CD4-positive, alpha-beta T cell (primary cell): Measurements from ENCODE around the gene GEMIN7. TPM values are rescaled to one million over a fixed set of nuclear protein-coding genes. Genes with fewer than 3 reads are reported as not detected.

Experiments used
- ATAC-seq: fragments of 200-7000 bp; cut with Tn5 transposase; one replicate; pipeline ENCODE4 v1.10.0; 2022; ENCODE audit warnings: mild to moderate bottlenecking; ENCODE audit not compliant: poor library complexity
- CTCF ChIA-PET: fragments of 350-600 bp; sonication (Branson Sonifier 250); formaldehyde crosslinking; loops from one replicate; lab custom pipeline; 2021; ENCODE audit warnings: antibody characterized with exemption, inconsistent platforms; lab: Charles Lee
- POLR2A ChIA-PET: fragments of 350-600 bp; sonication (Branson Sonifier 250); formaldehyde crosslinking; loops from one replicate; lab custom pipeline; 2021; ENCODE audit warnings: antibody characterized with exemption, inconsistent platforms; lab: Charles Lee
- DNase-seq, 14 experiments: peaks; one replicate each; pipeline ENCODE4 v3.0.0-alpha.2; 2013 to 2020; ENCODE audit warnings: mixed read lengths in 2 of 14
- H3K27ac ChIP-seq, 2 donors: one replicate each; pipeline versions ENCODE4 v1.5.1 to v1.7.0; 2013; ENCODE audit warnings: low read length in 2 of 2, low read depth in 1 of 2, mild to moderate bottlenecking in 1 of 2
- H3K27me3 ChIP-seq, 2 experiments: 1 replicate in 1 of 2; 2 replicates in 1 of 2; pipeline versions ENCODE4 v1.6.1 to v1.7.0; 2013; ENCODE audit warnings: low read length in 2 of 2, control low read depth in 1 of 2, mild to moderate bottlenecking in 1 of 2, moderate library complexity in 1 of 2; ENCODE audit not compliant: insufficient read depth in 2 of 2, control insufficient read depth in 1 of 2
- H3K36me3 ChIP-seq: one replicate; pipeline ENCODE4 v1.6.1; 2013; ENCODE audit warnings: low read length, control low read depth; ENCODE audit not compliant: insufficient read depth
- H3K4me1 ChIP-seq: one replicate; pipeline ENCODE4 v1.6.1; 2013; ENCODE audit warnings: low read length, control low read depth; ENCODE audit not compliant: insufficient read depth
- H3K4me3 ChIP-seq: one replicate; pipeline ENCODE4 v1.5.1; 2013; ENCODE audit warnings: mild to moderate bottlenecking, low read length, moderate library complexity
- H3K9me3 ChIP-seq, 2 experiments: 1 replicate in 1 of 2; 2 replicates in 1 of 2; pipeline versions ENCODE4 v1.6.1 to v1.7.0; 2013; ENCODE audit warnings: low read length in 2 of 2, mild to moderate bottlenecking in 2 of 2, control low read depth in 1 of 2, moderate library complexity in 1 of 2; ENCODE audit not compliant: control insufficient read depth in 1 of 2, insufficient read depth in 1 of 2
- H3K27ac Mint-ChIP-seq: one replicate; pipeline ENCODE4 v1.8.0; 2020; ENCODE audit warnings: mixed read lengths
- H3K27me3 Mint-ChIP-seq: one replicate; pipeline ENCODE4 v1.8.0; 2021; ENCODE audit warnings: mixed read lengths
- H3K36me3 Mint-ChIP-seq: one replicate; pipeline ENCODE4 v1.8.0; 2021; ENCODE audit warnings: low read depth, mixed read lengths
- H3K4me1 Mint-ChIP-seq: one replicate; pipeline ENCODE4 v1.8.0; 2021; ENCODE audit warnings: low read depth, mixed read lengths
- H3K4me3 Mint-ChIP-seq: one replicate; pipeline ENCODE4 v1.8.0; 2020; ENCODE audit warnings: mild to moderate bottlenecking, mixed read lengths
- H3K9me3 Mint-ChIP-seq: one replicate; pipeline ENCODE4 v1.8.0; 2020; ENCODE audit warnings: mixed read lengths
- intact Hi-C, 2 experiments: fragments of 100-400 bp; cut with DNase I in 1 of 2; cut with micrococcal nuclease in 1 of 2; formaldehyde crosslinking; loops; one replicate each; pipeline versions ENCODE4 v1.15.1 to v1.9.0; 2023 to 2025; cut with DNase I, micrococcal nuclease
- total RNA-seq, 174 experiments: library from RNA in 2 of 174; stranded (reverse) in 2 of 174; gene quantifications; one replicate each; pipeline ENCODE4 v1.2.3 and lab custom pipeline; 2021 to 2026
- TF ChIP-seq, protein P1 (sequence below): fragments of 200-600 bp; IDR thresholded peaks from one replicate; pipeline ENCODE4 v1.8.0; 2022; ENCODE audit warnings: antibody characterized with exemption, mild to moderate bottlenecking

Gene GEMIN7
- total RNA-seq, 2 experiments from 2014 or later = 4.0 to 4.8 TPM

DNA sequence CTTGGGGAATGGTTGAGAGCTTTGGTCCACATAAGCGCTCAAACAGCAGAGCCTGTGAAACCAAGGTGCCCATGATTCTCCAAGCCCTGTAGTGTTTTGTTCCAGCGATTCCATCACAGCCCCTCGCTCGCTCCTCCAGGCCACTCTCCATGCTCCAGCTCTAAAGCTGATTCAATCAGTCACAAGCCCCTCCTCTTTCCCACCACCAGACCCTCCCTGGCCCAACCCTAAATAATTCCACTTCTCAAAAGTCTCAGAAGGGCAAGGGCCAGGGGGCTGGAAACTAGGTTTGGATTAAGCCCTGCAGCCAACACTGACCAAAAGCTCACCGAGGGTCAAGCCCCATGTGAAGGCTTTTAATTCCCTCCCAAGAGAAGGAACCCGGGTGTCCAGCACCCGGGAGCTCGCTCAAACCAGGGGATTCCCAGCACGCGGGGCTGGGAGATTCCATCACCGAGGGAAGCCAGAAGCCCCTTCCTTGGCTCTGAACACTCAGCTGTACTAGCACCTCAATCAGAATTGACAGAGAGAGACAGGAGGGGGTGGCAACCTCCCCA is 4.2 kb upstream of the GEMIN7 start:
- no peak overlapping the region for H3K27ac ChIP-seq
- CTCF ChIA-PET = interaction anchor here (0.9 to 1.5 kb wide), 2 partner anchors 15 to 18 kb away, joined by 3 read pairs; partner anchors contain the start of gene PPP1R37
- no peaks in the 10 kb centered on the region for H3K9me3 ChIP-seq
- peak in 1 of 14 experiments; percentile 57 for DNase-seq
- peaks cover 28% of the 10 kb centered on the region for H3K4me1 Mint-ChIP-seq
- H3K4me1 ChIP-seq = peaks cover 44% of the 10 kb centered on the region
- no peak overlapping the region for H3K4me3 ChIP-seq
- TF ChIP-seq, protein P1, sequence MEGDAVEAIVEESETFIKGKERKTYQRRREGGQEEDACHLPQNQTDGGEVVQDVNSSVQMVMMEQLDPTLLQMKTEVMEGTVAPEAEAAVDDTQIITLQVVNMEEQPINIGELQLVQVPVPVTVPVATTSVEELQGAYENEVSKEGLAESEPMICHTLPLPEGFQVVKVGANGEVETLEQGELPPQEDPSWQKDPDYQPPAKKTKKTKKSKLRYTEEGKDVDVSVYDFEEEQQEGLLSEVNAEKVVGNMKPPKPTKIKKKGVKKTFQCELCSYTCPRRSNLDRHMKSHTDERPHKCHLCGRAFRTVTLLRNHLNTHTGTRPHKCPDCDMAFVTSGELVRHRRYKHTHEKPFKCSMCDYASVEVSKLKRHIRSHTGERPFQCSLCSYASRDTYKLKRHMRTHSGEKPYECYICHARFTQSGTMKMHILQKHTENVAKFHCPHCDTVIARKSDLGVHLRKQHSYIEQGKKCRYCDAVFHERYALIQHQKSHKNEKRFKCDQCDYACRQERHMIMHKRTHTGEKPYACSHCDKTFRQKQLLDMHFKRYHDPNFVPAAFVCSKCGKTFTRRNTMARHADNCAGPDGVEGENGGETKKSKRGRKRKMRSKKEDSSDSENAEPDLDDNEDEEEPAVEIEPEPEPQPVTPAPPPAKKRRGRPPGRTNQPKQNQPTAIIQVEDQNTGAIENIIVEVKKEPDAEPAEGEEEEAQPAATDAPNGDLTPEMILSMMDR = no peak
- no peaks in the 10 kb centered on the region for H3K9me3 Mint-ChIP-seq
- intact Hi-C loops = no loop called here
- ATAC-seq = no peak
- H3K27me3 ChIP-seq = no peaks in the 10 kb centered on the region
- H3K27me3 Mint-ChIP-seq = no peaks in the 10 kb centered on the region
- H3K36me3 ChIP-seq = peaks cover 19% of the 10 kb centered on the region
- H3K36me3 Mint-ChIP-seq = peaks cover 22% of the 10 kb centered on the region
- POLR2A ChIA-PET = interaction anchor here (1.0 to 2.8 kb wide), 4 partner anchors 17 to 103 kb away, joined by 4 to 9 read pairs (median 7); partner anchors contain the start of genes PPP1R37 and TRAPPC6A
- H3K4me3 Mint-ChIP-seq = peak overlapping the region; percentile 78
- no peak overlapping the region for H3K27ac Mint-ChIP-seq

DNA sequence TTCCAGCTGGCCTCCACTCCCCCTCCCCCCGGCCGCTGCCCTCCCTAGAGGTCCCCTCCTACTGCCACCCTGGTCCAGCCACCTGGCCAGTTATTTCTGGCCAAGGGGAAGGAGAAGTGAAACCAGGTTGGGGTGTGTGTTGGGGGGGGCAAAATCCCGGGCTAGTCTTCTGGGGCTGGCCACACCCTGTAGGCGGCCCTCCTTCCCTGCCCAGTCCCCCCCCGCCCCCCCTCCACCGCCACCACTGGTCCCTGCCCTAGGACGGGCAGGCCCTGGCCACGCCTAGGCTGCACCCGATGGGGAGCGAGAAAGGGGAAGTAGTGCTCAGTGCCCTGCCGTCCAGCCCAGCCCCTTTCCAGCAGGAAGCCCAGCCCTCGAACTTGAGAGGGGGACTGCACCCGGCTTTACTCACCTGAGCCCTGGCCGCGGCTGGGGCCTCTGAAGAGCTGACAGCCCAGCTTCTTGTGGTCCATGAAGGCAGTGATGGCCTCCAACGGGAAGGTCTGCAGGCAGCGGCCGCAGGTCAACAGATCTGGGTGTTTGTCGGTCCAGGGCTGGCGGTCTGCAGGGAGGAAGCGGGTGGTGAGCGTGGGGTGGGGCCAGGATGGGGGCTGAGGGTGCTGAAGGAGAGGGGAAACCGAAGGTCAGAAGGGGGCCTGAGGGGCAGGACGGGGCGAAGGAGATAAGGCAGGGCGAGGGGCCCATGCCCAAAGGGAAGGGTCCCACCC is 3.6 kb upstream of the GEMIN7 start:
- Mint-ChIP-seq H3K27me3 (no peaks in the 10 kb centered on the region), H3K27ac (peak overlapping the region; percentile 30), H3K4me1 (peaks cover 33% of the 10 kb centered on the region), H3K4me3 (peak overlapping the region; percentile 81), H3K9me3 (no peaks in the 10 kb centered on the region), H3K36me3 (peaks cover 16% of the 10 kb centered on the region)
- Histone ChIP-seq H3K4me3 (peak overlapping the region; percentile 58), H3K9me3 (no peaks in the 10 kb centered on the region), H3K27me3 (no peaks in the 10 kb centered on the region), H3K27ac (peak overlapping the region; percentile 41 to 65), H3K36me3 (peaks cover 12% of the 10 kb centered on the region), H3K4me1 (peaks cover 50% of the 10 kb centered on the region)
- ATAC-seq = peak; percentile 8
- ChIA-PET CTCF (interaction anchor here (1.5 kb wide), 1 partner anchor 17 kb away, joined by 3 read pairs; the partner anchor contains the start of gene PPP1R37), POLR2A (interaction anchor here (1.0 to 2.8 kb wide), 4 partner anchors 16 to 102 kb away, joined by 4 to 9 read pairs (median 7); partner anchors contain the start of genes PPP1R37 and TRAPPC6A)
- TF ChIP-seq, protein P1 = no peak
- DNase-seq = peak in 9 of 14 experiments; percentile 16 to 76 (median 34)
- intact Hi-C loops = no loop called here

DNA sequence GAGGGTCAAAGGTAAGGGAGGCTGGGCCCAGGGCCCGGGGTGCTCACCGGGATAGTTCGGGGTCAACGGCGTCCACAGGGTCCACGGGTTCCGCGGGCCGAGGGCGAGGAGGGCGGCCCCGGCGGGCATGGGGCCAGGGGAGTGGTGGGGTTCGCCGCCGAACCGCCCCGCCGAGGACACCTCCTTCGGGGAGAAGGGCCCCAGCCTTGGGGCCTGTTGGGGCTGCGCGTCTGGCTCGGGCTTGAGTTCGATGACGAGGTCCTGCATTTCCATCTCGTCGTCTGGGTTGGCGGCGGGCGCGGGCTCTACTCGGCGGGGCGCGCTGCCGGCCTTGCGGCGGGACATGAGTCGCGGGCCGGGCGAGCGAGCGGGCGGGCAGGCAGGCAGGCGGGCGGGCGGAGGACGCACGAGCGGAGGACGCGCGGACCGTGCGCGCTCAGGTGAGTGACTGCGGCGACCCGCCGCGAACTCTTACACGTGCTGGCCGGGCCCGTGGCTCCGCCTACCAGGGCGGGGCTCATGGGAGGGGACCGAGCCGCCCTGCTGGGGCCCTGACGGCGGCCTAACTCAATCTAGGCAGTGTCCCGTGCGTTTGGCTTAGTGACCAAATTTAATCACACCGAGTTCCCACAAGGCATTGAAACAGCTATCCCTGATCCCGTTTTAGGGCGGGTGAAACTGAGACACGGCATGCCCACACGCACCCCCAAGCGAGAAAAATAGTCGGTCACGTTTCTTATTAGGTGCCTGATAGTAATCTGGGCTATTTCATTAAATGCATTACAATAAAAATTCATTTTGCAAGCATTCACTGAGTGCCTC is 2.8 kb upstream of the GEMIN7 start, which contains the start of gene ZNF296:
Gene ZNF296 (minus strand): TSS at position 450 of the 822 bp plus-strand sequence. CDS start 105 bp downstream, at position 345.
- CTCF ChIA-PET = interaction anchor here (1.1 kb wide), 1 partner anchor 17 kb away, joined by 3 read pairs; no protein-coding TSS in a partner anchor
- peak within 1 kb of the TSS; percentile 85 for H3K4me3 Mint-ChIP-seq
- Histone ChIP-seq H3K9me3 (no peaks in the 10 kb centered on the region), H3K27me3 (no peaks in the 10 kb centered on the region), H3K27ac (peak within 1 kb of the TSS; percentile 41 to 65), H3K36me3 (peaks cover 6% of the 10 kb centered on the region), H3K4me1 (peaks cover 58% of the 10 kb centered on the region), H3K4me3 (peak within 1 kb of the TSS; percentile 58)
- no peaks in the 10 kb centered on the region for H3K27me3 Mint-ChIP-seq
- H3K36me3 Mint-ChIP-seq = peaks cover 8% of the 10 kb centered on the region
- H3K9me3 Mint-ChIP-seq = no peaks in the 10 kb centered on the region
- POLR2A ChIA-PET = interaction anchor here (2.4 to 2.8 kb wide), 2 partner anchors 15 to 16 kb away, joined by 9 read pairs; partner anchors contain the start of gene PPP1R37
- ATAC-seq (peak; percentile 70), DNase-seq (peak; percentile 54 to 90 (median 72))
- intact Hi-C loops = no loop called here
- H3K4me1 Mint-ChIP-seq = peaks cover 33% of the 10 kb centered on the region
- H3K27ac Mint-ChIP-seq = peak within 1 kb of the TSS; percentile 33
- TF ChIP-seq, protein P1 = no peak
